HCT116 (cell line): Measurements from ENCODE around the gene TRHDE. TPM values are rescaled to one million over a fixed set of nuclear protein-coding genes. Genes with fewer than 3 reads are reported as not detected.
"Not testable (repeated sequence)": the region's sequence is repeated elsewhere in the genome, so short reads cannot be mapped to it uniquely, and the experiment has no call there.

Experiments
- ATAC-seq: fragments of 200-7000 bp; cut with Tn5 transposase; 2 replicates; pipeline ENCODE4 v1.9.1; 2020; ENCODE audit warnings: mild to moderate bottlenecking, moderate library complexity
- BruUV-seq: library from RNA; stranded (reverse); fragments of 400-500 nt; replicated peaks from 2 replicates; lab custom pipeline; 2021; lab: Mats Ljungman, UMichigan
- CTCF ChIA-PET: fragments of 300-600 bp; sonication (Branson Sonifier 250); formaldehyde crosslinking; loops from one replicate; lab custom pipeline; 2021; ENCODE audit warnings: antibody characterized with exemption; lab: Charles Lee
- POLR2A ChIA-PET: fragments of 300-600, 350-600 bp; sonication (Branson Sonifier 250); formaldehyde crosslinking; loops from one replicate; lab custom pipeline; 2021; ENCODE audit warnings: antibody characterized with exemption; lab: Charles Lee
- RAD21 ChIA-PET, 2 experiments: fragments of 300-600 bp; sonication (Branson Sonifier 250); formaldehyde crosslinking; loops; one replicate each; lab custom pipeline; 2023; ENCODE audit warnings: low total read pairs in 2 of 2; ENCODE audit not compliant: uncharacterized antibody in 2 of 2, unreplicated experiment in 2 of 2, low non-redundant PET in 1 of 2; lab: Charles Lee
- DNase-seq: peaks from one replicate; pipeline ENCODE4 v3.0.0-alpha.2; 2010; ENCODE audit warnings: low read depth, low spot score
- H2AFZ ChIP-seq: fragments of 200-600 bp; shearing (Covaris generic), sonication (generic); 2 replicates; pipeline ENCODE4 v1.6.1; 2017; ENCODE audit warnings: low read depth, mixed run types, mixed read lengths, antibody characterized with exemption, low read length; ENCODE audit not compliant: poor library complexity, severe bottlenecking
- H3K27ac ChIP-seq: 2 replicates; pipeline ENCODE4 v1.5.1; 2012; ENCODE audit warnings: low read depth, low read length
- H3K27me3 ChIP-seq: fragments of 200-600 bp; sonication (generic); 2 replicates; pipeline ENCODE4 v1.6.1; 2016; ENCODE audit warnings: mixed run types, low read length, mixed read lengths; ENCODE audit not compliant: insufficient read depth
- H3K36me3 ChIP-seq, 2 experiments: fragments of 200-500 bp in 1 of 2; fragments of 200-600 bp in 1 of 2; sonication (Bioruptor generic) in 1 of 2; sonication (generic) in 1 of 2; 2 replicates each; pipeline versions ENCODE4 v1.5.1 to v1.6.1; 2014 to 2016; ENCODE audit warnings: low read length in 2 of 2, inconsistent platforms in 1 of 2, mixed read lengths in 1 of 2, mixed run types in 1 of 2; ENCODE audit not compliant: insufficient read depth in 2 of 2, control insufficient read depth in 1 of 2
- H3K4me1 ChIP-seq, 2 experiments: fragments of 200-600 bp in 1 of 2; sonication (generic) in 1 of 2; 2 replicates each; pipeline versions ENCODE4 v1.5.1 to v1.6.1; 2012 to 2017; ENCODE audit warnings: low read length in 2 of 2, inconsistent platforms in 1 of 2, mild to moderate bottlenecking in 1 of 2, mixed read lengths in 1 of 2, mixed run types in 1 of 2, moderate library complexity in 1 of 2; ENCODE audit not compliant: insufficient read depth in 2 of 2, control insufficient read depth in 1 of 2
- H3K4me2 ChIP-seq: fragments of 200-600 bp; sonication (generic); 2 replicates; pipeline ENCODE4 v1.6.1; 2017; ENCODE audit warnings: mixed run types, low read length, mixed read lengths
- H3K4me3 ChIP-seq, 2 experiments: fragments of 200-600 bp in 1 of 2; sonication (generic) in 1 of 2; replicated peaks in 1 of 2; 2 replicates each; pipeline ENCODE4 v1.5.1; 2011 to 2016; ENCODE audit warnings: low read length in 2 of 2, control low read depth in 1 of 2, low read depth in 1 of 2, mild to moderate bottlenecking in 1 of 2, mixed read lengths in 1 of 2, mixed run types in 1 of 2
- H3K79me2 ChIP-seq: fragments of 200-600 bp; sonication (generic); 2 replicates; pipeline ENCODE4 v1.6.1; 2017; ENCODE audit warnings: mild to moderate bottlenecking, mixed run types, low read length, moderate library complexity, mixed read lengths; ENCODE audit not compliant: insufficient read depth
- H3K9ac ChIP-seq: fragments of 200-600 bp; sonication (generic); 2 replicates; pipeline ENCODE4 v1.6.1; 2016; ENCODE audit warnings: low read length, mixed read lengths
- H3K9me2 ChIP-seq: fragments of 200-600 bp; sonication (generic), shearing (Covaris generic); 2 replicates; pipeline ENCODE4 v1.6.1; 2017; ENCODE audit warnings: mixed run types, mild to moderate bottlenecking, moderate library complexity; ENCODE audit not compliant: insufficient read depth
- H3K9me3 ChIP-seq, 2 experiments: fragments of 200-500 bp in 1 of 2; fragments of 200-600 bp in 1 of 2; sonication (Bioruptor generic) in 1 of 2; sonication (generic) in 1 of 2; 2 replicates each; pipeline ENCODE4 v1.6.1; 2014 to 2017; ENCODE audit warnings: low read length in 2 of 2, mixed read lengths in 2 of 2, inconsistent platforms in 1 of 2, low read depth in 1 of 2, mild to moderate bottlenecking in 1 of 2, mixed run types in 1 of 2, moderate library complexity in 1 of 2; ENCODE audit not compliant: control insufficient read depth in 1 of 2, insufficient read depth in 1 of 2
- H4K20me1 ChIP-seq: fragments of 200-600 bp; sonication (generic), shearing (Covaris generic); 2 replicates; pipeline ENCODE4 v1.6.1; 2017; ENCODE audit warnings: mixed run types, mild to moderate bottlenecking, moderate library complexity; ENCODE audit not compliant: insufficient read depth
- intact Hi-C: fragments of 100-400 bp; cut with micrococcal nuclease; formaldehyde crosslinking; loops from 2 replicates; pipeline ENCODE4 v1.10.0; 2022
- total RNA-seq: library from RNA; stranded (reverse); gene quantifications from one replicate; pipeline ENCODE4 v1.2.1, GENCODE V29; 2021; ENCODE audit not compliant: unreplicated experiment
- TF ChIP-seq, protein P1 (sequence below), 3 experiments: fragments of 200-600 bp in 1 of 3; sonication (generic) in 1 of 3; IDR thresholded peaks in 2 of 3; conservative IDR thresholded peaks in 1 of 3; 2 replicates each; pipeline ENCODE4 v1.5.1; 2012 to 2017; ENCODE audit warnings: low read depth in 2 of 3, low read length in 2 of 3, antibody characterized with exemption in 1 of 3, borderline replicate concordance in 1 of 3, control low read depth in 1 of 3, mild to moderate bottlenecking in 1 of 3, mixed read lengths in 1 of 3, mixed run types in 1 of 3, moderate library complexity in 1 of 3; ENCODE audit not compliant: insufficient read depth in 1 of 3
- TF ChIP-seq, protein P2 (sequence below): IDR thresholded peaks from 2 replicates; pipeline ENCODE4 v1.6.1; 2012

TRHDE gene
- total RNA-seq, 1 experiment from 2014 or later = 2.9 TPM

DNA sequence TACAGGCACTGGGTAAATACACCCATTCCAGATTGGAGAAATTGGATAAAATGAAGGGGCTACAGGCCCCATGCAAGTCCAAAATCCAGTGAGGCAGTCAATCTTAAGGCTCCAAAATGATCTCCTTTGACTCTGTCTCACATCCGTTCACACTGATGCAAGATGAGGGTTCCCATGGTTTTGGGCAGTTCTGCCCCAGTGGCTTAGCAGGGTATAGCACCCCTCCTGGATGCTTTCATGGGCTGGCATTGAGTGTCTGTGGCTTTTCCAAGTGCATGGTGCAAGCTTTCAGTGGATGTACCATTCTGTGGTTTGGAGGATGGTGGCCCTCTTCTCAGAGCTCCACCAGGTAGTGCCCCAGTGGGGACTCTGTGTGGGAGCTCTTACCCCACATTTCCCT lies 427.2 kb downstream of the TRHDE start:
- no peaks in the 10 kb centered on the region for H3K79me2 ChIP-seq
- H3K27me3 ChIP-seq = no peaks in the 10 kb centered on the region
- no peak overlapping the region for H3K4me2 ChIP-seq
- ATAC-seq = peak; percentile 87
- intact Hi-C loops = no loop called here
- RAD21 ChIA-PET = no interaction called here
- BruUV-seq = no TSS peak
- H3K9me2 ChIP-seq = no peaks in the 10 kb centered on the region
- POLR2A ChIA-PET = no interaction called here
- CTCF ChIA-PET = no interaction called here
- H3K4me1 ChIP-seq = no peaks in the 10 kb centered on the region
- no peaks in the 10 kb centered on the region for H4K20me1 ChIP-seq
- no peak overlapping the region for H3K9ac ChIP-seq
- no peaks in the 10 kb centered on the region for H3K36me3 ChIP-seq
- no peak overlapping the region for H3K27ac ChIP-seq
- no peak overlapping the region for H2AFZ ChIP-seq
- no peak for DNase-seq
- H3K4me3 ChIP-seq = no peak overlapping the region
- TF ChIP-seq, protein P1, sequence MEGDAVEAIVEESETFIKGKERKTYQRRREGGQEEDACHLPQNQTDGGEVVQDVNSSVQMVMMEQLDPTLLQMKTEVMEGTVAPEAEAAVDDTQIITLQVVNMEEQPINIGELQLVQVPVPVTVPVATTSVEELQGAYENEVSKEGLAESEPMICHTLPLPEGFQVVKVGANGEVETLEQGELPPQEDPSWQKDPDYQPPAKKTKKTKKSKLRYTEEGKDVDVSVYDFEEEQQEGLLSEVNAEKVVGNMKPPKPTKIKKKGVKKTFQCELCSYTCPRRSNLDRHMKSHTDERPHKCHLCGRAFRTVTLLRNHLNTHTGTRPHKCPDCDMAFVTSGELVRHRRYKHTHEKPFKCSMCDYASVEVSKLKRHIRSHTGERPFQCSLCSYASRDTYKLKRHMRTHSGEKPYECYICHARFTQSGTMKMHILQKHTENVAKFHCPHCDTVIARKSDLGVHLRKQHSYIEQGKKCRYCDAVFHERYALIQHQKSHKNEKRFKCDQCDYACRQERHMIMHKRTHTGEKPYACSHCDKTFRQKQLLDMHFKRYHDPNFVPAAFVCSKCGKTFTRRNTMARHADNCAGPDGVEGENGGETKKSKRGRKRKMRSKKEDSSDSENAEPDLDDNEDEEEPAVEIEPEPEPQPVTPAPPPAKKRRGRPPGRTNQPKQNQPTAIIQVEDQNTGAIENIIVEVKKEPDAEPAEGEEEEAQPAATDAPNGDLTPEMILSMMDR (IDR thresholded peaks at IDR 0.05 in 2 of 3, conservative IDR thresholded peaks at IDR 0.05 in 1 of 3; ENCODE audit: borderline replicate concordance in 1 of 3, insufficient read depth in 1 of 3, low read depth in 2 of 3, low read length in 2 of 3) = peak in 2 of 3 experiments; percentile 45 to 56; a peak in 4 of 6 replicates
- TF ChIP-seq, protein P2, sequence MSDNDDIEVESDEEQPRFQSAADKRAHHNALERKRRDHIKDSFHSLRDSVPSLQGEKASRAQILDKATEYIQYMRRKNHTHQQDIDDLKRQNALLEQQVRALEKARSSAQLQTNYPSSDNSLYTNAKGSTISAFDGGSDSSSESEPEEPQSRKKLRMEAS = no peak
- H3K9me3 ChIP-seq = no peaks in the 10 kb centered on the region

DNA sequence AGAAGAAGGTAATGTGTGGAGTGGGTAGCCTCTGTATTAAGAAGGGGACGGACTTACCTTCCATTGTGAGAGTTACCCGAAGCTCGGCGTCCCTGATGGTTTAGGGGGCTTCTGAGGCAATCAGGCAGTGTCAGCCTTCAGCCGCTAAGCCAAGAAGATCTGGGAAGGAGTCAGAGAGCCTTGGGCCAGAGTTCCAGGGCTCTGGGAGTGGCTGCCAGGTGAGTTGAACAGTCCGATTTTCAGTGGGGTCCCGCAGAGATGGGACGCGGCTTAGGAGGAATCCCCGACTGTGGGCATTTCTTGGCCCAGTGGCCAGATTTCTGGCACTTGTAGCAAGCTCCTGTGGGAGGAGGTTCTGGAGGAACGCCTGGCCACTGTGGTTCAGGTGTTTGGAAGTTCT lies 439.9 kb downstream of the TRHDE start:
- CTCF ChIA-PET = not testable (repeated sequence)

More for the DNA sequence above, 439.9 kb downstream of the TRHDE start:
- H3K4me2 ChIP-seq, H3K27me3 ChIP-seq, H3K79me2 ChIP-seq, RAD21 ChIA-PET, H3K9ac ChIP-seq, POLR2A ChIA-PET, ATAC-seq, H3K9me2 ChIP-seq, H3K27ac ChIP-seq, H3K4me1 ChIP-seq, H4K20me1 ChIP-seq, H3K4me3 ChIP-seq, DNase-seq, H2AFZ ChIP-seq, H3K36me3 ChIP-seq, H3K9me3 ChIP-seq, BruUV-seq, intact Hi-C loops: not testable (repeated sequence)
